Measurements from ENCODE around the gene EXPH5.
A peak's percentile ranks its signal among the peaks of the same experiment; 100 is the strongest.

Gene EXPH5

GRCh38 chr11:108559904-108560303, 33.7 kb downstream of the EXPH5 start:
- DNase-seq, result no peak

GRCh38 chr11:108559340-108559739, 34.2 kb downstream of the EXPH5 start:
- peak; percentile 20 for DNase-seq

DNA sequence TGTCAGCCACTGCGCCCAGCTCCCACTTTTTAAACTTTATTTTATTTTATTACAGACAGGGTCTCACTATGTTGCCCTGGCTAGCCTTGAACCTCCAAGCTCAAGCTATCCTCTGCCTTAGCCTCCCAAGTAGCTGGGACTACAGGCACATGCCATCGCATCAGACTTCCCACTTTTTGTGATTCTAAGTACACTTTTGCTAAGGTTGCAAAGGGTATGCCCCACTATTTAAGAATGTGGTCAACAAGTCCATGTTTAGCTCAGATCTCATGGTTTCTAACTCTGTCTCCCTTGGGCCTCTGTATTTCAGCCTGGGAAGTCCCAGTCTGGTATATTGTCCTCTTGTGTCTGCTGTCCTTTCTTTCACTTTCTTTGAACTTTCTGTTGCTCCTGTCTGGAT, 35.3 kb downstream of the EXPH5 start:
- DNase-seq, result no peak

GRCh38 chr11:108556019-108556418, 37.5 kb downstream of the EXPH5 start:
- DNase-seq, result no peak

- peak; percentile 79 for DNase-seq
Observed at GRCh38 chr11:108551651-108552462, 41.7 kb downstream of the EXPH5 start.

- no peak for DNase-seq
Observed at GRCh38 chr11:108549319-108549885, 44.2 kb downstream of the EXPH5 start.

GRCh38 chr11:108545909-108546501, 47.6 kb downstream of the EXPH5 start:
- DNase-seq, result no peak

DNA sequence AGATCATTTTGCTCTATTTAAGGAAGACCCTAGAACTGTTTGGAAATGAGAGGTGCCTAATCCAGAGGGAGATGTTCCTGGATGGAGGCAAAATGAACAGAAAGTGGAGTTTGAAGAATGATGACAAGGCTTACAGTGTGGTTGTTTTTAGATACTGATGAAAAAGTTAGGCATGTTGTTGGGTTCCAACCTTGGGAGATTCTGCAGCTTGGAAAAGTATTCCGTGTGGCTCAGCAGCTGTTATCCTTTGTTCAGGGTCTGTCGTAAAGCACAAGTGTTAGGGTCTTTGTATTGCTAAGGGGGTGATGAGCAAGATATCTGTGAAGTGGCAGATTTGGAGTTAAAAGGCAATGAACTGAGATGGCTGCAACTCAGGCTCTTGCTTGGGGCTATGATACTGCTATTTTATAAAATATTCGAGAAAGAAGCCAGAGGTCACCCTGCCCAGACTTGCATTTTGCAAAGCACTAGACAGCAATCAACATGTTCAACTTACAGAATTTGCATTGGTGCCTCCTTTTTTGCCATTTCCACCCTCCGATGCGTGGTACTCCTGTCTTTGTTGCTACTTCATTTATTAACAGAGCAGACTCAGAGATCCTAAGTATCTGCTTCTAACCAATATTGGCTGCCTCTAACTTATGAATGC, 50.1 kb downstream of the EXPH5 start:
- no peak for DNase-seq

DNA sequence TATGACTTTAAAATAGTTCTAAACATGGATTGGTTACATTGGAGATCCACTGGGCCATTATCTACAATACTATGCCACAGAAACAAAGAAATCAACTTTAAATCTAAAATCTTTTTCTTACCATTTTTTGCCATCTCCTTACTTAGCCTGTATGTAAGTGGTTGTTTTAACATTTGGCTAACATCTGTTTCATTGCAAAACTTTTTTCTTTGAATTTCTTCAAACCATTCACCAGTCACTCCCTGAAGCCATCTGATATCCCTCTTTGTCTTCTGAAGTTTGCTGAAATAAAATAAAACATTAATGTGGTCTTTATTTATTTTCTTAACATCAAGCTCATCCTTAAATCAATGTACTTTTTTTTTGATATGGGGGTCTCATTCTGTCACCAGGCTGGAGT, 52.0 kb downstream of the EXPH5 start:
- DNase-seq, result no peak

- DNase-seq, result no peak
Observed at GRCh38 chr11:108538502-108538901, 55.1 kb downstream of the EXPH5 start.

DNA sequence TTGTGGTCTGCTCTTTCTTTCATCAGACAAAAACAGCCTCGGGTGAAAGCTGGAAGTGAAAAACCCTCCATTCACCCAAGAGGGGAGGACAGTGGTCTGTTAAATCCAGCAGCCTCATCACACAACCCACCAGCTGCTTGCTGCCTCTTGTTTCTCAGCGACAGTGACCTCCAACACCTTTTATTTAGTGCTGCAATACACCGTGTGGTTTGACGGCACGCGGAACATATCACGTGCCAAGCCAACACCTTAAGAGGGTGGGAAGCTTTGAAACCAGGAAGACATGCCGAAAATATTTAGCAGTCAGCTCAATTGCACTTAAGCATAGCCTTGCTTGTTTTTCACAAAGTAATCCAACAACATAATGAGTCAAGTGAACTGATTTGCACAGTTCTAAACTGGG, 55.5 kb downstream of the EXPH5 start:
- no peak for DNase-seq

DNA sequence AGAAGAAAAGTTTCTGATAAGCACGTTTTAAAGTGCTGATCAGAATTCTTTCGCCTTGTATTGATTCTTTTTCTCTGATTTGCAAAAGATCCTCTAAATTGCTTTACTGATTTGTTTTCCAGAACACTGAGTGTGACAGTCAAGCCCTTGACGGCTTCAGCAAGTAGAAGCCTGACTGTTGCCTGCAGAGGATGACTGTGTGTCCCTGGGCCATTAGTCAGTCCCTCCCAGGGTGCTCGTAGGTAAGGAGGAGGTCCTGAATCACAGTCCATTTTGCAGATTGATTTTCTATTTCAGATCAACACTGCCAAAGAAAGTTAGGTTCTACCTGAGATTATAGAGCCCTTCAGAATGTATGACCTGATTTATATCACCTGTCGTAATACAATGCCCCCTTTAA, 56.8 kb downstream of the EXPH5 start:
- no peak for DNase-seq

- DNase-seq, result no peak
Observed at GRCh38 chr11:108535384-108535955, 58.1 kb downstream of the EXPH5 start.

- DNase-seq, result no peak
Observed at GRCh38 chr11:108534274-108534882, 59.2 kb downstream of the EXPH5 start.

- no peak for DNase-seq
Observed at GRCh38 chr11:108530426-108530825, 63.1 kb downstream of the EXPH5 start.

GRCh38 chr11:108527382-108527781, 66.2 kb downstream of the EXPH5 start:
- DNase-seq, result peak; percentile 10

- no peak for DNase-seq
Observed at GRCh38 chr11:108525161-108525560, 68.4 kb downstream of the EXPH5 start.

DNA sequence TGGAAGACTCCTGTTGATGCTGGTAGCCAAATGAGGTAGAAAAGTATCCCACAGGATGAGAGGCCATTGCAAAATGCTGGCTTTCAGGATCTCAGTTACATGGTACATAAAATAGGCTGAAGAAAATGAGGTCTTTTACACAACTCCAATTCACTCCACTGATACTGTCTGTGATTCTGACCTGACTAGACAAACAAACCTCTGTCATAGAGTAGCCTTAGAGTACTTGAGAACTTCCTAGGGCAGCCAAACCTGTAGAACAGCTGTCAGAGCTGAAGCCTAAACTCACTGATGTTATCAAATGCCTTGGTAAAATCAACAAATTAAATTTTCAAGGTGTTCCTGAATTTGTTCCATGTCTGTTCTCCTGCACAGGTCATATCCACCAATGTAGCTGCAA, 69.1 kb downstream of the EXPH5 start:
- DNase-seq, result no peak

DNA sequence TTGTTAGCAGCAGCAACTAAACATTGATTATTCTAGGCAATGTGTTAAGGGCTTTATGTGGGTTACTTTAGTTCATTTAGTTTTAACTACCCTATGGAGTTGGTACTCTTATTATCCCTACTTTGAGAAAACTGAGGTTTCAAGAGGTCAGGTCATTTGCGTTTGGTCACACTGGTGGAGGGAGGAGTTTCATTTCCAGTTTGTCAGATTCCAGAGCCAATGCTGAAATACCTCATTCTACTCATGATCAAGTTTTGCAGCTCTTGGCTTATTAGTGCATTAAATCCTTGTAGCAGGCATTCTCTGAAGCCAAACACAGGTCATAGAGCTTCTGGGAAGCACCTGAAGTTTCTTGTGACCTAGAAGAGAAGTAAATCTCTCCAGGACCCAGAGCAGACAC, 71.2 kb downstream of the EXPH5 start:
- DNase-seq, result no peak

GRCh38 chr11:108518581-108518980, 75.0 kb downstream of the EXPH5 start:
- DNase-seq, result no peak

GRCh38 chr11:108516125-108516524, 77.4 kb downstream of the EXPH5 start:
- no peak for DNase-seq

DNA sequence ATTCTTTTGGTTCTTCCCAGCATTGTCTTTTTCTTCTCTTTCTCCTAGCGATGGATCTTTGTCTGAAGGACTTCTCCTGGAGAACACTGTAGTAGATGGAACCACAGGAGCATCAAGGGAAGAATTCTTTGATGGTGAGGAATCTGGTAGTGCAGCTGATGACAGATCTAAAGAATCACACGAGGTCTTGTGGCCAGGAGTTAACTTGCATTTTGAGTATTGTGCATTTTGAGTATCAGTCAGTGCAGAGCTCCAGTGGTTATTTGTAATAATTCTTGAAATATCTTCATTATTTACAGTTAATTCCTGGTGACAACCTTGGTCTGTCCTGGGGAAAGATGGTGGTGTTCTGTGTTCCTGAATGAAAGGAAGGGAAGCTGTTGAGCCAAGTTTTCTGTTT, 80.9 kb downstream of the EXPH5 start:
- no peak for DNase-seq

GRCh38 chr11:108511851-108512474, 81.6 kb downstream of the EXPH5 start:
- DNase-seq, result no peak
